H1 (cell line): ENCODE results near the gene NBPF1. TPM values are rescaled to one million over a fixed set of nuclear protein-coding genes. Genes with fewer than 3 reads are reported as not detected.

ENCODE experiments used
- CTCF ChIA-PET: fragments of 300-600 bp; sonication (Branson Sonifier 250); formaldehyde crosslinking; loops from one replicate; lab custom pipeline; 2021; ENCODE audit not compliant: partially characterized antibody; lab: Charles Lee
- POLR2A ChIA-PET: fragments of 300-600 bp; sonication (Branson Sonifier 250); formaldehyde crosslinking; loops from one replicate; lab custom pipeline; 2021; ENCODE audit warnings: inconsistent platforms; ENCODE audit not compliant: partially characterized antibody; lab: Charles Lee
- DNase-seq, 2 experiments: peaks; one replicate each; pipeline versions ENCODE4 v3.0.0 to v3.0.0-alpha.2; 2010 to 2022; ENCODE audit warnings: low spot score in 2 of 2, low read depth in 1 of 2, mixed read lengths in 1 of 2
- FAIRE-seq: peaks from 2 replicates; lab custom pipeline; 2011; peaks lifted over from hg19 to GRCh38; lab: Jason Lieb, UNC
- H2AFZ ChIP-seq: 2 replicates; pipeline ENCODE4 v1.8.1; 2012; ENCODE audit warnings: low read length, inconsistent platforms
- H2AK5ac ChIP-seq: 2 replicates; pipeline ENCODE4 v1.6.1; 2013; ENCODE audit warnings: low read depth, low read length
- H2BK120ac ChIP-seq: replicated peaks from 2 replicates; pipeline ENCODE3; 2013; ENCODE audit warnings: low read depth, low read length, inconsistent platforms
- H2BK12ac ChIP-seq: 2 replicates; pipeline ENCODE4 v1.6.1; 2013; ENCODE audit warnings: low read depth, low read length
- H2BK15ac ChIP-seq: 2 replicates; pipeline ENCODE4 v1.6.1; 2013; ENCODE audit warnings: low read length
- H2BK20ac ChIP-seq: 2 replicates; pipeline ENCODE4 v1.6.1; 2013; ENCODE audit warnings: low read length
- H2BK5ac ChIP-seq: 2 replicates; pipeline ENCODE4 v1.6.1; 2013; ENCODE audit warnings: low read depth, low read length
- H3K14ac ChIP-seq: 2 replicates; pipeline ENCODE4 v1.6.1; 2013; ENCODE audit warnings: inconsistent platforms; ENCODE audit not compliant: insufficient read length
- H3K18ac ChIP-seq: 2 replicates; pipeline ENCODE4 v1.6.1; 2013; ENCODE audit warnings: low read length; ENCODE audit errors: extremely low read depth
- H3K23ac ChIP-seq: 2 replicates; pipeline ENCODE4 v1.6.1; 2013; ENCODE audit warnings: inconsistent platforms; ENCODE audit not compliant: insufficient read length
- H3K23me2 ChIP-seq: 2 replicates; pipeline ENCODE4 v1.6.1; 2013; ENCODE audit warnings: low read depth, low read length
- H3K27ac ChIP-seq: 2 replicates; pipeline ENCODE4 v1.6.1; 2011; ENCODE audit warnings: low read depth, low read length, inconsistent platforms
- H3K27me3 ChIP-seq, 4 experiments: replicated peaks in 1 of 4; 1 replicate in 1 of 4; 2 replicates in 3 of 4; pipeline versions ENCODE4 v1.6.1 to v1.8.1; 2011 to 2013; ENCODE audit warnings: low read length in 3 of 4, mild to moderate bottlenecking in 3 of 4, inconsistent platforms in 2 of 4, mixed read lengths in 2 of 4, moderate library complexity in 1 of 4; ENCODE audit not compliant: control insufficient read depth in 3 of 4, insufficient read depth in 3 of 4; ENCODE audit errors: extremely low read depth in 1 of 4
- H3K36me3 ChIP-seq, 4 experiments: 2 replicates each; pipeline versions ENCODE4 v1.6.1 to v1.8.1; 2011 to 2013; ENCODE audit warnings: mild to moderate bottlenecking in 4 of 4, low read length in 3 of 4, moderate library complexity in 2 of 4, control low read depth in 1 of 4, inconsistent platforms in 1 of 4; ENCODE audit not compliant: insufficient read depth in 4 of 4, control insufficient read depth in 2 of 4
- H3K4ac ChIP-seq: replicated peaks from 2 replicates; pipeline ENCODE3; 2013; ENCODE audit warnings: low read length, low read depth, mixed read lengths, inconsistent platforms; ENCODE audit not compliant: insufficient read length
- H3K4me1 ChIP-seq, 4 experiments: replicated peaks in 1 of 4; 1 replicate in 1 of 4; 2 replicates in 3 of 4; pipeline versions ENCODE4 v1.6.1 to v1.8.1; 2011 to 2013; ENCODE audit warnings: low read length in 3 of 4, inconsistent platforms in 2 of 4, mixed read lengths in 1 of 4; ENCODE audit not compliant: insufficient read depth in 4 of 4, control insufficient read depth in 3 of 4
- H3K4me2 ChIP-seq, 2 experiments: 2 replicates each; pipeline versions ENCODE4 v1.6.1 to v1.8.1; 2011 to 2013; ENCODE audit warnings: low read depth in 2 of 2, low read length in 2 of 2, control low read depth in 1 of 2, inconsistent platforms in 1 of 2, mild to moderate bottlenecking in 1 of 2; ENCODE audit not compliant: insufficient read depth in 1 of 2
- H3K4me3 ChIP-seq, 4 experiments: fragments of 200-600, 300-600 bp in 1 of 4; sonication (generic), shearing (Covaris generic), sonication (Bioruptor Twin) in 1 of 4; 2 replicates each; pipeline versions ENCODE4 v1.5.1 to v1.8.1; 2011 to 2016; ENCODE audit warnings: low read length in 4 of 4, low read depth in 3 of 4, control low read depth in 2 of 4, inconsistent platforms in 2 of 4, mild to moderate bottlenecking in 2 of 4, mixed read lengths in 1 of 4, moderate library complexity in 1 of 4; ENCODE audit not compliant: insufficient read depth in 2 of 4; ENCODE audit errors: extremely low read depth in 1 of 4
- H3K56ac ChIP-seq: replicated peaks from 2 replicates; pipeline ENCODE3; 2013; ENCODE audit warnings: low read depth, mild to moderate bottlenecking, mixed read lengths, low read length, inconsistent platforms; ENCODE audit not compliant: insufficient read length
- H3K79me1 ChIP-seq: 2 replicates; pipeline ENCODE4 v1.6.1; 2013; ENCODE audit warnings: low read depth, low read length, control low read depth
- H3K79me2 ChIP-seq, 2 experiments: 2 replicates each; pipeline versions ENCODE4 v1.6.1 to v1.8.1; 2012 to 2013; ENCODE audit warnings: low read length in 2 of 2, mild to moderate bottlenecking in 2 of 2, inconsistent platforms in 1 of 2; ENCODE audit not compliant: insufficient read depth in 2 of 2, control insufficient read depth in 1 of 2
- H3K9ac ChIP-seq, 4 experiments: replicated peaks in 1 of 4; 1 replicate in 1 of 4; 2 replicates in 3 of 4; pipeline versions ENCODE4 v1.6.1 to v1.8.1; 2011 to 2013; ENCODE audit warnings: low read depth in 3 of 4, low read length in 3 of 4, control low read depth in 2 of 4, mild to moderate bottlenecking in 2 of 4, moderate library complexity in 2 of 4, inconsistent platforms in 1 of 4; ENCODE audit errors: extremely low read depth in 1 of 4
- H3K9me3 ChIP-seq, 2 experiments: 2 replicates each; pipeline versions ENCODE4 v1.6.1 to v1.8.1; 2012 to 2013; ENCODE audit warnings: mild to moderate bottlenecking in 2 of 2, moderate library complexity in 2 of 2, control low read depth in 1 of 2, inconsistent platforms in 1 of 2, low read depth in 1 of 2, low read length in 1 of 2, mixed read lengths in 1 of 2; ENCODE audit not compliant: insufficient read depth in 2 of 2
- H4K20me1 ChIP-seq, 2 experiments: replicated peaks in 1 of 2; 2 replicates each; pipeline versions ENCODE3 to v1.8.1; 2011 to 2013; ENCODE audit warnings: inconsistent platforms in 2 of 2, low read length in 2 of 2, mild to moderate bottlenecking in 1 of 2; ENCODE audit not compliant: insufficient read depth in 2 of 2, control insufficient read depth in 1 of 2
- H4K5ac ChIP-seq: 2 replicates; pipeline ENCODE4 v1.6.1; 2013; ENCODE audit warnings: low read length, low read depth, mixed read lengths, inconsistent platforms; ENCODE audit not compliant: insufficient read length
- H4K8ac ChIP-seq: 2 replicates; pipeline ENCODE4 v1.8.0; 2013; ENCODE audit warnings: mild to moderate bottlenecking, moderate library complexity, low read length, inconsistent platforms; ENCODE audit not compliant: insufficient read depth; ENCODE audit errors: extremely low read depth
- H4K91ac ChIP-seq: replicated peaks from 2 replicates; pipeline ENCODE3; 2013; ENCODE audit warnings: low read length, mixed read lengths, inconsistent platforms; ENCODE audit not compliant: insufficient read length
- KDM5A ChIP-seq: fragments of 200-600 bp; IDR thresholded peaks from 2 replicates; pipeline ENCODE4 v1.7.1; 2012; ENCODE audit warnings: mild to moderate bottlenecking, low read length, inconsistent platforms, mixed read lengths
- NANOG ChIP-seq: IDR thresholded peaks from 2 replicates; pipeline ENCODE4 v1.6.1; 2011; ENCODE audit warnings: low read length, low read depth, mild to moderate bottlenecking, inconsistent platforms; ENCODE audit not compliant: insufficient read depth, poor library complexity, severe bottlenecking
- SIN3A ChIP-seq, 2 experiments: IDR thresholded peaks in 1 of 2; conservative IDR thresholded peaks in 1 of 2; 2 replicates each; pipeline ENCODE4 v1.6.1; 2011 to 2012; ENCODE audit warnings: low read length in 2 of 2, improper control_type of control experiment in 1 of 2, low read depth in 1 of 2, mild to moderate bottlenecking in 1 of 2
- WGBS, 2 experiments: shearing (Covaris generic) in 1 of 2; methylation state at CpG; one replicate each; pipeline versions ENCODE4 v1.1.6 to v1.1.7; 2013 to 2015; ENCODE audit warnings: low lambda C conversion rate in 2 of 2, mixed read lengths in 2 of 2, inconsistent platforms in 1 of 2, low coverage in 1 of 2, missing lambda C conversion rate in 1 of 2; ENCODE audit not compliant: insufficient replicate concordance in 2 of 2, insufficient coverage in 1 of 2, insufficient read length in 1 of 2; ENCODE audit errors: extremely low coverage in 1 of 2, missing lambda C conversion rate in 1 of 2; 5-methylcytosine and 5-hydroxymethylcytosine counted together
- polyA plus RNA-seq, 7 experiments: library from polyadenylated mRNA; depleted of rRNA in 3 of 7; stranded (reverse) in 5 of 7; unstranded in 2 of 7; fragments of >200 nt in 5 of 7; fragments of 200-250 nt in 2 of 7; gene quantifications; 1 replicate in 5 of 7; 2 replicates in 1 of 7; 4 replicates in 1 of 7; pipeline versions ENCODE4 v1.2.1 to v1.2.3, GENCODE V29; 2011 to 2013; ENCODE audit warnings: missing spikeins in 2 of 7, mixed read lengths in 2 of 7
- total RNA-seq: library from RNA; stranded (reverse); fragmentation: NEBNext Ultra II Directional; extraction: Animal tissue kit (Norgen Biotek cat#: 25700); gene quantifications from 2 replicates; pipeline ENCODE4 v1.2.1, GENCODE V29; 2021

Gene NBPF1
- total and polyA plus RNA-seq, 2 of the 8 experiments (the other 6 are each of a cell fraction or from before 2014, with no cell fraction given): 9.6 to 19.3 TPM

DNA sequence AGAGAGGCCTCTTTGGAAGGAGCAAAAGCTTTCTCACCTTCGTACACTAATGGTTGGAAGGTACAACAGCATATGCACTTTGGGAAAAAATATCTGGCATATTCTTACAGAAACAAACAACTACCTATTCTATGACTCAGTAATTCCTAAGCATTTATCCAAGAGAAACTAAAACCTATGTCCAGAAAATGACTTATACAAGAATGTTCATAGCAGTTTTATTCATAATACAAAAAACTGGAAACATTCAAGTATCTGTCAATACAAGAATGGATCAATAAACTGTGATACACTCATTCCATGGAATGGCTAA, 8.2 kb downstream of the NBPF1 start:
- WGBS, 2 experiments: 89% methylated on average over 1 of the region's 1 CpG; no CpG with 5 or more reads in 1 of the 2 experiments
- Histone ChIP-seq H3K4me3 (no peak overlapping the region), H3K4me2 (no peak overlapping the region), H3K23me2 (no peaks in the 10 kb centered on the region), H3K79me2 (no peaks in the 10 kb centered on the region), H3K4ac (no peak overlapping the region), H4K5ac (no peak overlapping the region), H3K79me1 (no peaks in the 10 kb centered on the region), H3K23ac (no peak overlapping the region), H3K14ac (no peak overlapping the region), H2AFZ (no peak overlapping the region), H3K27ac (no peak overlapping the region), H3K27me3 (no peaks in the 10 kb centered on the region), H4K91ac (no peak overlapping the region), H2BK20ac (no peak overlapping the region), H2AK5ac (no peak overlapping the region), H2BK15ac (no peak overlapping the region), H2BK12ac (no peak overlapping the region)
- FAIRE-seq (no peak), DNase-seq (no peak)
- TF ChIP-seq NANOG (no peak), KDM5A (0 out of 2 replicates have a peak, but pooled peaks have one; percentile 22), SIN3A (conservative IDR thresholded peaks at IDR 0.05 in 1 of 2, IDR thresholded peaks at IDR 0.05 in 1 of 2; ENCODE audit: low read depth in 1 of 2, low read length in 2 of 2) (no peak)
- TF ChIP-seq, all 59 proteins: peak for 1
- H2BK5ac ChIP-seq: no peak overlapping the region
- CTCF ChIA-PET: interaction anchor here (0.8 to 4.6 kb wide), 5 partner anchors 11 to 89 kb away, joined by 3 to 31 read pairs (median 3); no protein-coding TSS in a partner anchor
- POLR2A ChIA-PET: interaction anchor here (1.2 to 1.5 kb wide), 2 partner anchors 10 to 11 kb away, joined by 4 to 5 read pairs; no protein-coding TSS in a partner anchor
- peaks cover 0 to 4% (median 2%) of the 10 kb centered on the region in 4 experiments; a peak in 3 of 8 replicates for H3K36me3 ChIP-seq
- H2BK120ac ChIP-seq: no peak overlapping the region
- H4K8ac ChIP-seq: no peak overlapping the region
- no peak overlapping the region for H3K56ac ChIP-seq
- no peak overlapping the region for H3K18ac ChIP-seq
- H3K9me3 ChIP-seq: no peaks in the 10 kb centered on the region
- no peak overlapping the region for H3K9ac ChIP-seq
- H3K4me1 ChIP-seq: no peaks in the 10 kb centered on the region
- peaks cover 0 to 1% of the 10 kb centered on the region in 2 experiments for H4K20me1 ChIP-seq
